SK-N-SH treated with all-trans-retinoic acid at 6 μM for 48 hours (cell line): ENCODE measurements around the gene IFT43.

Experiments
- ATAC-seq: fragments of 200-7000 bp; cut with Tn5 transposase; 3 replicates; pipeline ENCODE4 v1.9.1; 2020; ENCODE audit warnings: mild to moderate bottlenecking, moderate library complexity
- ARNTL ChIP-seq: fragments of 450-650 bp; formaldehyde crosslinking; IDR thresholded peaks from 2 replicates; pipeline ENCODE4 v1.5.0; 2020; ENCODE audit warnings: low read depth, mild to moderate bottlenecking, moderate library complexity, borderline replicate concordance
- BACH2 ChIP-seq: fragments of 250-450 bp; sonication (Bioruptor Pico); IDR thresholded peaks from 2 replicates; pipeline ENCODE4 v1.9.0; 2021; ENCODE audit warnings: mild to moderate bottlenecking, borderline replicate concordance
- CREB5 ChIP-seq: fragments of 250-450 bp; sonication (Bioruptor Pico); IDR thresholded peaks from 2 replicates; pipeline ENCODE4 v1.5.1; 2020; ENCODE audit warnings: low read depth, mild to moderate bottlenecking, moderate library complexity
- CSDC2 ChIP-seq: fragments of 250-450 bp; sonication (Bioruptor Pico); IDR thresholded peaks from 2 replicates; pipeline ENCODE4 v1.5.0; 2020; ENCODE audit warnings: mild to moderate bottlenecking, moderate library complexity
- CSRNP3 ChIP-seq: fragments of 250-450 bp; sonication (Bioruptor Pico); IDR thresholded peaks from 2 replicates; pipeline ENCODE4 v1.5.1; 2021; ENCODE audit warnings: mild to moderate bottlenecking, moderate library complexity
- ESRRG ChIP-seq: fragments of 250-450 bp; sonication (Bioruptor Pico); IDR thresholded peaks from 2 replicates; pipeline ENCODE4 v1.6.1; 2021; ENCODE audit warnings: mild to moderate bottlenecking
- ISL1 ChIP-seq: fragments of 250-450 bp; sonication (Bioruptor Pico); IDR thresholded peaks from 2 replicates; pipeline ENCODE4 v2.1.2; 2022; ENCODE audit warnings: mild to moderate bottlenecking, moderate library complexity
- OSR1 ChIP-seq: fragments of 250-450 bp; sonication (Bioruptor Pico); IDR thresholded peaks from 2 replicates; pipeline ENCODE4 v1.8.0; 2022; ENCODE audit warnings: moderate library complexity, mild to moderate bottlenecking, inconsistent platforms
- PATZ1 ChIP-seq: fragments of 250-450 bp; sonication (Bioruptor Pico); IDR thresholded peaks from 2 replicates; pipeline ENCODE4 v1.8.0; 2020; ENCODE audit warnings: mild to moderate bottlenecking, moderate library complexity, borderline replicate concordance
- POU6F1 ChIP-seq: fragments of 250-450 bp; sonication (Bioruptor Pico); IDR thresholded peaks from 2 replicates; pipeline ENCODE4 v1.8.0; 2021; ENCODE audit warnings: low read depth, mild to moderate bottlenecking, moderate library complexity, borderline replicate concordance
- PPARA ChIP-seq: fragments of 250-450 bp; sonication (Bioruptor Pico); IDR thresholded peaks from 2 replicates; pipeline ENCODE4 v1.5.0; 2020; ENCODE audit warnings: mild to moderate bottlenecking, borderline replicate concordance
- RARB ChIP-seq: fragments of 250-450 bp; sonication (Bioruptor Pico); IDR thresholded peaks from 2 replicates; pipeline ENCODE4 v1.8.0; 2021; ENCODE audit warnings: mild to moderate bottlenecking, moderate library complexity
- TCF4 ChIP-seq: fragments of 250-450 bp; sonication (Bioruptor Pico); IDR thresholded peaks from 2 replicates; pipeline ENCODE4 v1.8.0; 2021; ENCODE audit warnings: mild to moderate bottlenecking, moderate library complexity, borderline replicate concordance
- TOX ChIP-seq: fragments of 250-450 bp; sonication (Bioruptor Pico); IDR thresholded peaks from 2 replicates; pipeline ENCODE4 v1.8.0; 2021; ENCODE audit warnings: mild to moderate bottlenecking, moderate library complexity, borderline replicate concordance
- TSHZ2 ChIP-seq: fragments of 250-450 bp; sonication (Bioruptor Pico); IDR thresholded peaks from 2 replicates; pipeline ENCODE4 v1.5.0; 2020; ENCODE audit warnings: mild to moderate bottlenecking, moderate library complexity
- ZC3H10 ChIP-seq: fragments of 250-450 bp; sonication (Bioruptor Pico); IDR thresholded peaks from 2 replicates; pipeline ENCODE4 v1.5.1; 2021; ENCODE audit warnings: mild to moderate bottlenecking, moderate library complexity
- ZFP3 ChIP-seq: fragments of 250-450 bp; sonication (Bioruptor Pico); IDR thresholded peaks from 2 replicates; pipeline ENCODE4 v1.5.0; 2020; ENCODE audit warnings: mild to moderate bottlenecking, moderate library complexity
- ZFP30 ChIP-seq: fragments of 450-650 bp; formaldehyde crosslinking; IDR thresholded peaks from 2 replicates; pipeline ENCODE4 v1.5.0; 2022; ENCODE audit warnings: mild to moderate bottlenecking, moderate library complexity
- ZNF565 ChIP-seq: fragments of 450-650 bp; formaldehyde crosslinking; conservative IDR thresholded peaks from 2 replicates; pipeline ENCODE4 v1.5.0; 2020; ENCODE audit warnings: low read depth, mild to moderate bottlenecking, moderate library complexity
- ZNF70 ChIP-seq: fragments of 450-650 bp; formaldehyde crosslinking; IDR thresholded peaks from 2 replicates; pipeline ENCODE4 v1.5.0; 2020; ENCODE audit warnings: mild to moderate bottlenecking, moderate library complexity
- ZNF8 ChIP-seq: fragments of 450-650 bp; formaldehyde crosslinking; IDR thresholded peaks from 2 replicates; pipeline ENCODE4 v1.5.0; 2020; ENCODE audit warnings: mild to moderate bottlenecking, moderate library complexity

The IFT43 gene

GRCh38 chr14:76024211-76024907, 38.8 kb downstream of the IFT43 start:
- TF ChIP-seq PPARA = no peak
- TF ChIP-seq ZNF565 = no peak
- no peak for TF ChIP-seq CSRNP3 (CRISPR knock-in tag)
- no peak for TF ChIP-seq ZNF8 (CRISPR knock-in tag)
- no peak for TF ChIP-seq PATZ1 (CRISPR knock-in tag)
- no peak for TF ChIP-seq ZC3H10 (CRISPR knock-in tag)
- no peak for TF ChIP-seq BACH2 (CRISPR knock-in tag)
- no peak for TF ChIP-seq ISL1 (CRISPR knock-in tag)
- no peak for TF ChIP-seq OSR1 (CRISPR knock-in tag)
- no peak for ATAC-seq

- ATAC-seq = no peak
- TF ChIP-seq ZFP3 (CRISPR knock-in tag) = no peak
- no peak for TF ChIP-seq ISL1 (CRISPR knock-in tag)
- no peak for TF ChIP-seq TOX (CRISPR knock-in tag)
- no peak for TF ChIP-seq ZNF565
- TF ChIP-seq PPARA = no peak
- TF ChIP-seq ARNTL (CRISPR knock-in tag) = no peak
- no peak for TF ChIP-seq CREB5 (CRISPR knock-in tag)
- TF ChIP-seq BACH2 (CRISPR knock-in tag) = no peak
- TF ChIP-seq RARB = no peak
- TF ChIP-seq, all 23 proteins: peak for 0
These were observed 49.0 kb downstream of the IFT43 start for GRCh38 chr14:76034566-76034965.

- TF ChIP-seq TOX (CRISPR knock-in tag) (no peak), ZFP30 (no peak)
- TF ChIP-seq, all 23 proteins: peak for 0
- ATAC-seq = no peak
These were observed 55.1 kb downstream of the IFT43 start for GRCh38 chr14:76040704-76041103.

GRCh38 chr14:76045773-76046172, 60.2 kb downstream of the IFT43 start:
- ATAC-seq = no peak
- TF ChIP-seq ZNF70 (no peak), BACH2 (CRISPR knock-in tag) (no peak), ZC3H10 (CRISPR knock-in tag) (no peak), OSR1 (CRISPR knock-in tag) (no peak), ARNTL (CRISPR knock-in tag) (no peak), TSHZ2 (CRISPR knock-in tag) (no peak), CREB5 (CRISPR knock-in tag) (no peak), ESRRG (CRISPR knock-in tag) (no peak), POU6F1 (CRISPR knock-in tag) (no peak), RARB (no peak), ZNF565 (no peak), PPARA (no peak), PATZ1 (CRISPR knock-in tag) (no peak), TCF4 (CRISPR knock-in tag) (no peak), CSDC2 (CRISPR knock-in tag) (no peak), ISL1 (CRISPR knock-in tag) (no peak), TOX (CRISPR knock-in tag) (no peak), ZFP3 (CRISPR knock-in tag) (no peak), ZNF8 (CRISPR knock-in tag) (no peak)
